Ishikawa (cell line): ENCODE data around the gene SART3.

ENCODE experiments used
- CEBPB ChIP-seq: IDR thresholded peaks from 2 replicates; pipeline ENCODE4 v1.6.1; 2012
- CREB1 ChIP-seq: IDR thresholded peaks from 2 replicates; pipeline ENCODE4 v1.6.1; 2012; ENCODE audit warnings: low read depth
- EGR1 ChIP-seq: IDR thresholded peaks from 2 replicates; pipeline ENCODE4 v1.6.1; 2012
- EP300 ChIP-seq: IDR thresholded peaks from 2 replicates; pipeline ENCODE4 v1.6.1; 2012; ENCODE audit warnings: borderline replicate concordance
- FOXM1 ChIP-seq: IDR thresholded peaks from 2 replicates; pipeline ENCODE4 v1.6.1; 2012; ENCODE audit warnings: low read depth, borderline replicate concordance
- NFIC ChIP-seq: IDR thresholded peaks from 2 replicates; pipeline ENCODE4 v1.6.1; 2012
- RAD21 ChIP-seq: IDR thresholded peaks from 2 replicates; pipeline ENCODE4 v1.6.1; 2012; ENCODE audit warnings: low read depth
- TAF1 ChIP-seq: IDR thresholded peaks from 2 replicates; pipeline ENCODE4 v1.6.1; 2012; ENCODE audit warnings: low read depth, mild to moderate bottlenecking
- TCF12 ChIP-seq: IDR thresholded peaks from 2 replicates; pipeline ENCODE4 v1.6.1; 2012; ENCODE audit warnings: low read depth
- TEAD4 ChIP-seq: IDR thresholded peaks from 2 replicates; pipeline ENCODE4 v1.6.1; 2012
- YY1 ChIP-seq: IDR thresholded peaks from 2 replicates; pipeline ENCODE4 v1.6.1; 2012; ENCODE audit warnings: low read depth
- ZBTB7A ChIP-seq: IDR thresholded peaks from 2 replicates; pipeline ENCODE4 v1.6.1; 2012; ENCODE audit warnings: low read depth
- TF ChIP-seq, protein P1 (sequence below): IDR thresholded peaks from 2 replicates; pipeline ENCODE4 v1.6.1; 2012; ENCODE audit warnings: low read depth, mild to moderate bottlenecking
- TF ChIP-seq, protein P2 (sequence below): IDR thresholded peaks from 2 replicates; pipeline ENCODE4 v1.6.1; 2012
- TF ChIP-seq, protein P3 (sequence below): IDR thresholded peaks from 2 replicates; pipeline ENCODE4 v1.6.1; 2012

The SART3 gene

DNA sequence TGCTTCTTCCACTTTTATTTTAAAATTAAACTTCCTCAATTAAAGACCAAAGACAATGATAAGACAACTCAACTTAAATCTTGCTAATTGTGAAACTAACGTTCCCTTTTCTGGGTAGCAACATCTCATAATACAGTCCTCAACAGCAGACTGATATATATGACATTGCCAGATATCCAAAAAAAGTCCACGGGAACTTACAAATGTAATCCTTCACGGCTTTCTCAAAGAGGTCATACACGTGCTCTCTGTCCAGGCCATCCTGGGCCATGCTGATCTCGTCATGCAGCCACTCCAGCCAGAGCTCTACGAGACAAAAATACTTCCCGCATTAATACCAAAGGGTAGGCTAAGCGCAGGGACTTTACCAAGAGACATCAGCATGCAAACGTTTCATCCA, 13.3 kb downstream of the SART3 start:
- TF ChIP-seq CEBPB: no peak
- TF ChIP-seq TEAD4: no peak
- no peak for TF ChIP-seq NFIC
- no peak for TF ChIP-seq CREB1
- TF ChIP-seq FOXM1: no peak
- TF ChIP-seq, protein P1, sequence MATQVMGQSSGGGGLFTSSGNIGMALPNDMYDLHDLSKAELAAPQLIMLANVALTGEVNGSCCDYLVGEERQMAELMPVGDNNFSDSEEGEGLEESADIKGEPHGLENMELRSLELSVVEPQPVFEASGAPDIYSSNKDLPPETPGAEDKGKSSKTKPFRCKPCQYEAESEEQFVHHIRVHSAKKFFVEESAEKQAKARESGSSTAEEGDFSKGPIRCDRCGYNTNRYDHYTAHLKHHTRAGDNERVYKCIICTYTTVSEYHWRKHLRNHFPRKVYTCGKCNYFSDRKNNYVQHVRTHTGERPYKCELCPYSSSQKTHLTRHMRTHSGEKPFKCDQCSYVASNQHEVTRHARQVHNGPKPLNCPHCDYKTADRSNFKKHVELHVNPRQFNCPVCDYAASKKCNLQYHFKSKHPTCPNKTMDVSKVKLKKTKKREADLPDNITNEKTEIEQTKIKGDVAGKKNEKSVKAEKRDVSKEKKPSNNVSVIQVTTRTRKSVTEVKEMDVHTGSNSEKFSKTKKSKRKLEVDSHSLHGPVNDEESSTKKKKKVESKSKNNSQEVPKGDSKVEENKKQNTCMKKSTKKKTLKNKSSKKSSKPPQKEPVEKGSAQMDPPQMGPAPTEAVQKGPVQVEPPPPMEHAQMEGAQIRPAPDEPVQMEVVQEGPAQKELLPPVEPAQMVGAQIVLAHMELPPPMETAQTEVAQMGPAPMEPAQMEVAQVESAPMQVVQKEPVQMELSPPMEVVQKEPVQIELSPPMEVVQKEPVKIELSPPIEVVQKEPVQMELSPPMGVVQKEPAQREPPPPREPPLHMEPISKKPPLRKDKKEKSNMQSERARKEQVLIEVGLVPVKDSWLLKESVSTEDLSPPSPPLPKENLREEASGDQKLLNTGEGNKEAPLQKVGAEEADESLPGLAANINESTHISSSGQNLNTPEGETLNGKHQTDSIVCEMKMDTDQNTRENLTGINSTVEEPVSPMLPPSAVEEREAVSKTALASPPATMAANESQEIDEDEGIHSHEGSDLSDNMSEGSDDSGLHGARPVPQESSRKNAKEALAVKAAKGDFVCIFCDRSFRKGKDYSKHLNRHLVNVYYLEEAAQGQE: no peak
- TF ChIP-seq RAD21: no peak
- TF ChIP-seq, protein P2, sequence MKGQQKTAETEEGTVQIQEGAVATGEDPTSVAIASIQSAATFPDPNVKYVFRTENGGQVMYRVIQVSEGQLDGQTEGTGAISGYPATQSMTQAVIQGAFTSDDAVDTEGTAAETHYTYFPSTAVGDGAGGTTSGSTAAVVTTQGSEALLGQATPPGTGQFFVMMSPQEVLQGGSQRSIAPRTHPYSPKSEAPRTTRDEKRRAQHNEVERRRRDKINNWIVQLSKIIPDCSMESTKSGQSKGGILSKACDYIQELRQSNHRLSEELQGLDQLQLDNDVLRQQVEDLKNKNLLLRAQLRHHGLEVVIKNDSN: no peak
- no peak for TF ChIP-seq EGR1
- TF ChIP-seq, protein P3, sequence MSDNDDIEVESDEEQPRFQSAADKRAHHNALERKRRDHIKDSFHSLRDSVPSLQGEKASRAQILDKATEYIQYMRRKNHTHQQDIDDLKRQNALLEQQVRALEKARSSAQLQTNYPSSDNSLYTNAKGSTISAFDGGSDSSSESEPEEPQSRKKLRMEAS: no peak
- no peak for TF ChIP-seq TAF1
- no peak for TF ChIP-seq YY1
- TF ChIP-seq ZBTB7A: no peak
- TF ChIP-seq EP300: no peak

DNA sequence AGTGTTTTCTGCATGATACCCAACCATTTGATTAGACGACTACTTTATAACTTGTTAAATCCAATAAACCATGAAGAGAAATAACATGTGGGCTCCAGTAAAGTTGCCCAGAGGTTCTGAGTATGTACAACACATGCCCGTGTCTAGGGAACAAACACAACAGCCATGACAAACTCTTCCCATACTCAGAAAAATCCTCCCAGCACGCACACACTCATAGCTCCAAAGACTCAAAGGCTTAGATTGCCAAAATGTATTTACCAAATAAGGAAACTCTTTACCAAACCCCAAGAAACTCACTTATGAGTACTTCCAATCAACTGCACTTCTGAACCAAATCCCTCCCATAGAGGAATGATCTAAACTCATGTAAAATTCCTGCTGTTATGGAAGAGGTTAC, 17.3 kb downstream of the SART3 start:
- TF ChIP-seq, protein P1: no peak
- TF ChIP-seq EGR1: no peak
- TF ChIP-seq CEBPB: no peak
- TF ChIP-seq TCF12: no peak
- no peak for TF ChIP-seq EP300
- TF ChIP-seq ZBTB7A: no peak
- TF ChIP-seq, protein P2: no peak
- no peak for TF ChIP-seq RAD21
- TF ChIP-seq TAF1: no peak
- TF ChIP-seq CREB1: no peak
- no peak for TF ChIP-seq TEAD4
- TF ChIP-seq NFIC: no peak
- no peak for TF ChIP-seq YY1
- TF ChIP-seq FOXM1: no peak

DNA sequence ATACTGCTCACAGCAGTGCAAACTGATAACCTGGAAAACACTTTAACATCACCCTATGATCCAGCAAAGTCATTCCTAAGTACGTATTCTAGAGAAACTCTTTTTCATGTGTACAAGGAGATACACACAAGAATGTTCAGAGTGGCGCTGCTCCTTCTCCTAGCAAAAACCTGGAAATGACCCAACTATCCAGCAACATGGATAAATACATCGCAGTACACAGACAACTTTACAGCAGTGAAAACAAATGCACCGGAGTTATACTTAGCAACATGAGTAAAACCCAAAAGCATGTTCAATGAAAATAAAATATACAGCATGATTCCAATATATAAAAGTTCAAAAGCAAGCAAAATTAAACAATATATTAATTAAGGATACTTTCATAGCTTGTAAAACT, 18.7 kb downstream of the SART3 start:
- TF ChIP-seq, protein P1: no peak
- TF ChIP-seq CEBPB: no peak

DNA sequence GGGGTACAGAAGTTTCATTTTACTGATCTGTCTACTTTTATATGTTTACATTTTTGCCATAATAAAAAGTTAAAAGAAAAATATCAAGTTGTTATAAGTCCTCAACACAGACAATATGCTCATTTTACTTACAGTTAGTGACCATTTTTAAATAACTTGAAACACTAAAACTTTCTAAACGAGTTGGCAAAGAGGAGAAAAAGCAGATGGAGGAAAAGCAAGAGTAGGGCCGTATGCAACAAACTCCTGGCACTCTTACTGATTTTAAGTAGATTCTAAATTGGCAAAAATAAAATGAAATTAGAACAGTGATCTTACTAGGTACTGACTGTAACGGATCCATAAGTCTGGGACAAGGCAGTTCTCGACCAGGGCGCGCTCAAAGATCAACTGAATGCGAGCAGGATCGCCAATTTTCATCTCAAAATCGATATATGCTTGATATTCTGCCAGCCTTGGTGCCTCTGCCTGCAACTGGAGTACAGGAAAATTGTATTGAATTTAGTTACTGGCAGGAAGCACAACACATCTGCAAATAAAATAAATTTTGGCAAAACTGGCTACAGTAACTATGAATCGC, 22.3 kb downstream of the SART3 start:
- TF ChIP-seq NFIC (no peak), CREB1 (no peak), EP300 (no peak)

DNA sequence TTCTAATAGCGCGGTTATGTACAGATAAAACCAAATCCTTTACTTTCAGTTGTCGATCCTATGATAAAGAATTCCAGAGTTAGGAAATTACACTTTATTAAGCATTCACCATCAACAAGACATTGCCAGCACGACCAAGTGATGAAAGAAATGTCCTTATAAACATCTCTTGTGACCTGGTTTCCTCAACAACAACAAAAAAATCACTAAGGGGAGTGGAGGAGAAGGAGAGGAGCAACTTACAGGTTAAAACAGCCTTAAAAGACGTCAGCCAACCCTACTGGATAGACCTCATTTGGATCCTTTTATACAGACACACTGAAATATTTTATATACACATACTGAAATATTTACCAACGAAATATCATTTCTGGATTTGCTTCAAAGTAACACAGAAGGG, 22.8 kb downstream of the SART3 start:
- TF ChIP-seq TAF1: no peak
- TF ChIP-seq EP300: no peak
- no peak for TF ChIP-seq RAD21
- TF ChIP-seq CREB1: no peak
- no peak for TF ChIP-seq ZBTB7A
- no peak for TF ChIP-seq YY1
- TF ChIP-seq, protein P3: no peak
- no peak for TF ChIP-seq TCF12
- TF ChIP-seq, protein P2: no peak
- no peak for TF ChIP-seq CEBPB
- TF ChIP-seq, protein P1: no peak
- no peak for TF ChIP-seq EGR1
- no peak for TF ChIP-seq FOXM1
- TF ChIP-seq TEAD4: no peak
- TF ChIP-seq NFIC: no peak
